Prostate gland (tissue), 2 donors: ENCODE data around the gene EIF5A2. TPM values are rescaled to one million over a fixed set of nuclear protein-coding genes. Genes with fewer than 3 reads are reported as not detected.
"Not testable (repeated sequence)": the region's sequence is repeated elsewhere in the genome, so short reads cannot be mapped to it uniquely, and the experiment has no call there.

Experiments
- DNase-seq: peaks from one replicate; pipeline ENCODE4 v3.0.0-alpha.2; 2019; ENCODE audit warnings: low spot score
- H3K27ac ChIP-seq, 2 donors: fragments of 200-600 bp; sonication (generic); 2 replicates each; pipeline ENCODE4 v1.5.1; 2017 to 2019
- H3K27me3 ChIP-seq: fragments of 200-600 bp; sonication (generic); replicated peaks from 2 replicates; pipeline ENCODE4 v1.5.1; 2019; ENCODE audit not compliant: insufficient read depth
- H3K36me3 ChIP-seq, 2 donors: fragments of 200-600 bp; sonication (generic); 1 replicate in 1 of 2; 2 replicates in 1 of 2; pipeline versions ENCODE4 v1.5.1 to v1.8.1; 2017 to 2019
- H3K4me1 ChIP-seq: fragments of 200-600 bp; sonication (generic); replicated peaks from 2 replicates; pipeline ENCODE4 v1.5.1; 2019
- H3K4me3 ChIP-seq, 2 donors: fragments of 200-600 bp; sonication (generic); 2 replicates each; pipeline ENCODE4 v1.5.1; 2017 to 2019
- H3K9me3 ChIP-seq: fragments of 200-600 bp; sonication (generic); 2 replicates; pipeline ENCODE4 v1.5.1; 2017
- POLR2A ChIP-seq: fragments of 450-650 bp; IDR thresholded peaks from one replicate; pipeline ENCODE4 v1.6.1; 2016; ENCODE audit warnings: antibody characterized with exemption, mild to moderate bottlenecking
- POLR2AphosphoS5 ChIP-seq: sonication (generic); formaldehyde crosslinking; IDR thresholded peaks from one replicate; pipeline ENCODE4 v1.6.1; 2017; ENCODE audit warnings: antibody characterized with exemption
- WGBS: methylation state at CpG from one replicate; pipeline ENCODE4 v1.1.5; 2018; 5-methylcytosine and 5-hydroxymethylcytosine counted together
- intact Hi-C: fragments of 100-400 bp; cut with DNase I; formaldehyde crosslinking; loops from one replicate; pipeline ENCODE4 v1.14.2; 2022
- total RNA-seq, 2 donors: library from RNA; depleted of rRNA; stranded (reverse); fragments of >200 nt; gene quantifications; one replicate each; pipeline ENCODE4 v1.1.0, GENCODE V29; 2016
- TF ChIP-seq, protein P1 (sequence below), 4 experiments: fragments of 200-600 bp in 2 of 4; fragments of 450-650 bp in 2 of 4; sonication (generic) in 2 of 4; IDR thresholded peaks; 1 replicate in 3 of 4; 2 replicates in 1 of 4; pipeline ENCODE4 v1.5.1; 2016 to 2019; ENCODE audit warnings: antibody characterized with exemption in 4 of 4, mild to moderate bottlenecking in 2 of 4, moderate library complexity in 2 of 4

EIF5A2 gene
- total RNA-seq, 2 donors from 2014 or later: 1.3 to 3.1 TPM

DNA sequence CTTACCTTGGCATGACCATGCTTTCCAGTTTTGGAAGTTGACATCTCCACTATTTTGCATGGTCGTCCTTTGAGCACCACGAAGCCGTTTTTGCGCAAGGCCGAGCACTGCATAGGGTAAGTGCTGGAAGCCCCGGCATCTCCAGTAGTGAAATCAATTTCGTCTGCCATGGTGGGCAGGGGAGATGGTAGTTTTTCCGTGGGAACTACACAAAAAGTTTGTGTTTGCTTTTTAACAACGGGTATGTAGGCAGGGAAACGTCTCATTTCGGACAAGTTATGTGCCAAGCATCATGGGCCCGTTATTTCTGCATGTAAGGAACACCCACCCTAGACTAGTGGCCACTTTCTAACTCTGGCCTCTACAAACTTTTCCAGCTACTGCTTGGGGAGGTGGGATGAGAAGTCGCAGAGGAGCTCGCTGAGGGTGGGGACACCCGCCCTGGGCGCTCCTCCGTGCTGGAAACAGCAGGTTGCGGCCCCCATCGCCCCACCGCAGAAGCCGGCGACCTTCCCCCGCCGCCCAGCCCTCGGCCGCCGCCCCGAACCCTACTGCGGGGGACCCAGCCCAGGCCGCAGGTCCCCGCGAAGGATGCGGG is 701 bp downstream of the EIF5A2 start:
- H3K27ac ChIP-seq: peak overlapping the region in 1 of 2 donors; percentile 50

DNA sequence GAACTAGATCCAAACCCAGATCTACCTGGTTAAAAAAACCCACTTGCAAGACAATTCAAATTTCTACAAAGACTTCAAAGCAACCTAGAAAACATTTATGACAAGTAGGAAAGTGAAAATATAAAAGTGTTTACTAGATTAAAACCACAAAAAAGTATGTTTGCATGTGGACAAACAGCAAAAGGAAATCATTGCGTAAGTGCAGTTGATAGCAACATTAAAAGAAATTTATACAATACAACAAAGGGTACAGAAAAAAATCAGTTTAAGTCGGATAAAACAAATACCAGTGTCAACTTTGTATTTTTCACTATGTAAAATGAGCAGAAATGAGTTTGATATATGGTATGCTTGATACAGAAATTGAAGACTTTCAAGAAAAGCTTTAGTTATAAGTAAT is 2.6 kb downstream of the EIF5A2 start:
- Histone ChIP-seq H3K4me1 (no peaks in the 10 kb centered on the region), H3K36me3 (no peaks in the 10 kb centered on the region), H3K4me3 (no peak overlapping the region), H3K9me3 (no peaks in the 10 kb centered on the region), H3K27me3 (no peaks in the 10 kb centered on the region), H3K27ac (no peak overlapping the region)
- intact Hi-C loops: no loop called here
- WGBS: 97% methylated on average over 2 of the region's 2 CpGs
- DNase-seq: no peak
- no peak for TF ChIP-seq POLR2A
- TF ChIP-seq, protein P1, sequence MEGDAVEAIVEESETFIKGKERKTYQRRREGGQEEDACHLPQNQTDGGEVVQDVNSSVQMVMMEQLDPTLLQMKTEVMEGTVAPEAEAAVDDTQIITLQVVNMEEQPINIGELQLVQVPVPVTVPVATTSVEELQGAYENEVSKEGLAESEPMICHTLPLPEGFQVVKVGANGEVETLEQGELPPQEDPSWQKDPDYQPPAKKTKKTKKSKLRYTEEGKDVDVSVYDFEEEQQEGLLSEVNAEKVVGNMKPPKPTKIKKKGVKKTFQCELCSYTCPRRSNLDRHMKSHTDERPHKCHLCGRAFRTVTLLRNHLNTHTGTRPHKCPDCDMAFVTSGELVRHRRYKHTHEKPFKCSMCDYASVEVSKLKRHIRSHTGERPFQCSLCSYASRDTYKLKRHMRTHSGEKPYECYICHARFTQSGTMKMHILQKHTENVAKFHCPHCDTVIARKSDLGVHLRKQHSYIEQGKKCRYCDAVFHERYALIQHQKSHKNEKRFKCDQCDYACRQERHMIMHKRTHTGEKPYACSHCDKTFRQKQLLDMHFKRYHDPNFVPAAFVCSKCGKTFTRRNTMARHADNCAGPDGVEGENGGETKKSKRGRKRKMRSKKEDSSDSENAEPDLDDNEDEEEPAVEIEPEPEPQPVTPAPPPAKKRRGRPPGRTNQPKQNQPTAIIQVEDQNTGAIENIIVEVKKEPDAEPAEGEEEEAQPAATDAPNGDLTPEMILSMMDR (IDR thresholded peaks at IDR 0.05): no peak
- no peak for TF ChIP-seq POLR2AphosphoS5

More for the DNA sequence above, 701 bp downstream of the EIF5A2 start:
- Histone ChIP-seq H3K9me3 (no peaks in the 10 kb centered on the region), H3K27me3 (no peaks in the 10 kb centered on the region), H3K4me3 (peak overlapping the region; percentile 39 to 52), H3K4me1 (no peaks in the 10 kb centered on the region), H3K36me3 (no peaks in the 10 kb centered on the region)
- WGBS: 8% methylated on average over 32 of the region's 33 CpGs
- DNase-seq: no peak
- intact Hi-C loops: loop anchor here (2.0 kb wide), 1 partner anchor 37 kb away; the partner anchor contains the start of gene RPL22L1
- TF ChIP-seq POLR2A: no peak
- no peak for TF ChIP-seq POLR2AphosphoS5
- TF ChIP-seq, protein P1 (IDR thresholded peaks at IDR 0.05): no peak

GRCh38 chr3:170903123-170903522 is 5.3 kb downstream of the EIF5A2 start:
- intact Hi-C loops: no loop called here
- H3K27ac ChIP-seq: no peak overlapping the region
- no peak overlapping the region for H3K4me3 ChIP-seq
- no peaks in the 10 kb centered on the region for H3K4me1 ChIP-seq
- H3K9me3 ChIP-seq: no peaks in the 10 kb centered on the region
- WGBS: 96% methylated on average over 3 of the region's 3 CpGs
- no peak for DNase-seq
- no peak for TF ChIP-seq POLR2AphosphoS5
- TF ChIP-seq, protein P1 (IDR thresholded peaks at IDR 0.05): no peak
- TF ChIP-seq POLR2A: no peak
- no peaks in the 10 kb centered on the region for H3K27me3 ChIP-seq
- no peaks in the 10 kb centered on the region for H3K36me3 ChIP-seq

GRCh38 chr3:170899455-170899854 is 9.0 kb downstream of the EIF5A2 start:
- no peaks in the 10 kb centered on the region for H3K27me3 ChIP-seq
- no peaks in the 10 kb centered on the region for H3K4me1 ChIP-seq
- no peaks in the 10 kb centered on the region for H3K36me3 ChIP-seq
- intact Hi-C loops: no loop called here
- TF ChIP-seq POLR2A (no peak), POLR2AphosphoS5 (no peak)
- TF ChIP-seq, protein P1 (IDR thresholded peaks at IDR 0.05): no peak
- WGBS: 97% methylated on average over 1 of the region's 1 CpG
- no peaks in the 10 kb centered on the region for H3K9me3 ChIP-seq
- no peak overlapping the region for H3K4me3 ChIP-seq
- no peak for DNase-seq
- H3K27ac ChIP-seq: no peak overlapping the region

DNA sequence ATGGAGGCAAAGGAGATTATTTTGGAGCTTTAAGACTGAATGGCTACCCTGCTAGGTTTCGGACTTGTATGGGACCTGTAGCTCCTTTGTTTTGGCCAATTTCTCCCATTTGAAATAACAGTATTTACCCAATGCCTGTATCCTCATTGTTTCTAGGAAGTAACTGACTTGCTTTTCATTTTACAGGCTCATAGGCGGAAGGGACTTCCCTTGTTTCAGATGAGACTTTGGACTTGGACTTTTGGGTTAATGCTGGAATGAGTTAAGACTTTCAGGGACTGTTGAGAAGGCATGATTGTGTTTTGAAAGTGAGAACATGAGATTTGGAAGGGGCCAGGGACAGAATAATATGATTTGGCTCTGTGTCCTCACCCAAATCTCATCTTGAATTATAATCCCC is 10.5 kb downstream of the EIF5A2 start:
- Histone ChIP-seq H3K4me1 (no peaks in the 10 kb centered on the region), H3K4me3 (no peak overlapping the region), H3K36me3 (no peaks in the 10 kb centered on the region), H3K27ac (no peak overlapping the region), H3K27me3 (no peaks in the 10 kb centered on the region), H3K9me3 (no peaks in the 10 kb centered on the region)
- TF ChIP-seq POLR2AphosphoS5 (no peak), POLR2A (no peak)
- TF ChIP-seq, protein P1 (IDR thresholded peaks at IDR 0.05): no peak
- DNase-seq: no peak
- 92% methylated on average over 2 of the region's 2 CpGs for WGBS
- intact Hi-C loops: no loop called here

DNA sequence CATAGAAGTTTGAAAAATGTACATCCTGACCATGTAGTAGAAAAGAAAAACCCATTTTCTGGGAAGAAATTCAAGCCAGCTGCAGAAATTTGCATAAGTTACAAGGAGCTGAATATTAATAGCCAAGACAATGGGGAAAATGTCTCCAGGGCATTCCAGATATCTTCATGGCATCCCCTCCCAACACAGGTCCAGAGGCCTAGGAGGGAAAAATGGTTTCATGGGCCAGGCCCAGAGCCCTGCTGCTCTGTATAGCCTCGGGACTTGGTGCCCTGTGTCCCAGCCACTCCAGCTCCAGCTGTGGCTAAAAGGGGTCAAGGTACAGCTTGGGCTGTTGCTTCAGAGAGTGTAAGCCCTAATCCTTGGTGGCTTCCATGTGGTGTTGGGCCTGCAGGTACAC is 11.2 kb downstream of the EIF5A2 start:
- intact Hi-C loops: not testable (repeated sequence)

More for the DNA sequence above, 11.2 kb downstream of the EIF5A2 start:
- not testable (repeated sequence) for H3K36me3 ChIP-seq, H3K4me3 ChIP-seq, H3K27ac ChIP-seq, H3K9me3 ChIP-seq, H3K27me3 ChIP-seq, H3K4me1 ChIP-seq, DNase-seq
- WGBS: 92% methylated on average over 1 of the region's 1 CpG
